Measurements from ENCODE around the gene TERF2IP.
A peak's percentile ranks its signal among the peaks of the same experiment; 100 is the strongest.

Gene TERF2IP

GRCh38 chr16:75647492-75648264, at the start of gene TERF2IP, which contains the start of gene KARS1:
Gene TERF2IP (plus strand): TSS chr16:75647773. CDS start chr16:75647883, 110 bp downstream.
Gene KARS1 (minus strand): TSS chr16:75647665. CDS start chr16:75647639, 26 bp downstream.
- peak; percentile 67 for DNase-seq (ENCODE audit: low read depth)

- DNase-seq (ENCODE audit: low read depth) = no peak
Measured at GRCh38 chr16:75599452-75600277, 47.9 kb upstream of the TERF2IP start.

GRCh38 chr16:75603241-75603640, 44.3 kb upstream of the TERF2IP start:
- no peak for DNase-seq (ENCODE audit: low read depth)

- DNase-seq (ENCODE audit: low read depth) = no peak
Measured at GRCh38 chr16:75606507-75606906, 41.1 kb upstream of the TERF2IP start.

GRCh38 chr16:75614066-75614897, 33.3 kb upstream of the TERF2IP start:
- DNase-seq (ENCODE audit: low read depth) = no peak

GRCh38 chr16:75615619-75616018, 32.0 kb upstream of the TERF2IP start:
- DNase-seq (ENCODE audit: low read depth) = no peak

- no peak for DNase-seq (ENCODE audit: low read depth)
Measured at GRCh38 chr16:75616521-75617010, 31.0 kb upstream of the TERF2IP start.

- DNase-seq (ENCODE audit: low read depth) = no peak
Measured at GRCh38 chr16:75617121-75617520, 30.5 kb upstream of the TERF2IP start.

- no peak for DNase-seq (ENCODE audit: low read depth)
Measured at GRCh38 chr16:75618780-75619179, 28.8 kb upstream of the TERF2IP start.

- DNase-seq (ENCODE audit: low read depth) = no peak
Measured at GRCh38 chr16:75620326-75621169, 27.0 kb upstream of the TERF2IP start.

GRCh38 chr16:75621170-75621477, 26.4 kb upstream of the TERF2IP start:
- peak; percentile 11 for DNase-seq (ENCODE audit: low read depth)

- DNase-seq (ENCODE audit: low read depth) = peak; percentile 86
Measured at GRCh38 chr16:75622761-75623605, 24.6 kb upstream of the TERF2IP start, which contains the start of gene ADAT1. Gene ADAT1 (minus strand): TSS chr16:75623281. CDS start chr16:75620799, 2,482 bp downstream.

GRCh38 chr16:75624921-75625334, 22.6 kb upstream of the TERF2IP start:
- DNase-seq (ENCODE audit: low read depth) = no peak

- DNase-seq (ENCODE audit: low read depth) = no peak
Measured at GRCh38 chr16:75626806-75627205, 20.8 kb upstream of the TERF2IP start.

GRCh38 chr16:75627851-75628250, 19.7 kb upstream of the TERF2IP start:
- DNase-seq (ENCODE audit: low read depth) = no peak

GRCh38 chr16:75628351-75628750, 19.2 kb upstream of the TERF2IP start:
- no peak for DNase-seq (ENCODE audit: low read depth)

GRCh38 chr16:75629132-75629531, 18.4 kb upstream of the TERF2IP start:
- DNase-seq (ENCODE audit: low read depth) = no peak

GRCh38 chr16:75630052-75630451, 17.5 kb upstream of the TERF2IP start:
- no peak for DNase-seq (ENCODE audit: low read depth)

GRCh38 chr16:75632857-75633256, 14.7 kb upstream of the TERF2IP start:
- DNase-seq (ENCODE audit: low read depth) = no peak

- DNase-seq (ENCODE audit: low read depth) = no peak
Measured at GRCh38 chr16:75635036-75635435, 12.5 kb upstream of the TERF2IP start.
